Colonic mucosa (tissue), 4 donors: ENCODE measurements around the gene STRA8. TPM values are rescaled to one million over a fixed set of nuclear protein-coding genes. Genes with fewer than 3 reads are reported as not detected.

ENCODE experiments used
- DNase-seq: peaks from one replicate; pipeline ENCODE4 v3.0.0-alpha.2; 2020
- H3K27ac ChIP-seq: fragments of 200-600 bp; one replicate; pipeline ENCODE4 v1.8.0; 2021
- H3K27me3 ChIP-seq: fragments of 200-600 bp; one replicate; pipeline ENCODE4 v1.8.0; 2021
- H3K36me3 ChIP-seq: fragments of 200-600 bp; one replicate; pipeline ENCODE4 v1.8.0; 2021
- H3K4me1 ChIP-seq: fragments of 200-600 bp; one replicate; pipeline ENCODE4 v1.8.0; 2021; ENCODE audit warnings: mild to moderate bottlenecking
- H3K4me3 ChIP-seq: fragments of 200-600 bp; one replicate; pipeline ENCODE4 v1.8.0; 2021
- H3K9ac ChIP-seq, 2 donors: one replicate each; pipeline ENCODE4 v1.7.0; 2013; ENCODE audit warnings: control low read depth in 2 of 2, low read depth in 2 of 2, low read length in 2 of 2
- H3K9me3 ChIP-seq: fragments of 200-600 bp; one replicate; pipeline ENCODE4 v1.8.0; 2021
- intact Hi-C: fragments of 100-400 bp; cut with DNase I; formaldehyde crosslinking; loops from one replicate; pipeline ENCODE4 v1.14.1; 2022
- total RNA-seq, 2 donors: library from RNA; stranded (reverse); fragmentation: NEBNext Ultra II Directional in 1 of 2; extraction: Animal tissue kit (Norgen Biotek cat#: 25700) in 1 of 2; gene quantifications; one replicate each; pipeline ENCODE4 v1.2.1, GENCODE V29; 2021
- TF ChIP-seq, protein P1 (sequence below): fragments of 200-600 bp; IDR thresholded peaks from one replicate; pipeline ENCODE4 v1.8.0; 2022; ENCODE audit warnings: antibody characterized with exemption, mild to moderate bottlenecking
- donor health status: healthy.
- donor health status: DM: no; HTN: no; CAD: no.
- donor health status: DM: no; HTN: no; CAD: no.

STRA8 gene
- total RNA-seq, 2 donors from 2014 or later, result not detected

DNA sequence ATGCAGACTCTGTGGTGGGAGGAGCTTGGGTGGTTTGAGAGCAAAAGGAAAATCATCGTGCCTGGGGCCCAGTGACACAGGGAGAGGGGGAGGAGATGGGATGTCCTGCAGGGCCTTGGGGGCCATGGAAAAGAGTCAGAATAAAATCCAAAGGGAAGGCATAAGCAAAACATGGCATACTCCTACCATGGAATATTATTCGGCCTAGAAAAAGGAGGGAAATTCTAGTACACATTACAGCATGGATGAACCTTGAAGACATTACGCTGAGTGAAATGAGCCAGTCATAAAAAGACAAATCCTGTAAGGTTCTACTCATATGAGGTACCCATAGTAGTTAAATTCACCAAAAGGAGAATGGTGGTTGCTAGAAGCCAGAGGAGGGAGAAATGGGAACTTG lies 38.7 kb downstream of the STRA8 start:
- Histone ChIP-seq H3K27ac (no peak overlapping the region), H3K36me3 (no peaks in the 10 kb centered on the region), H3K9me3 (no peaks in the 10 kb centered on the region), H3K4me3 (no peak overlapping the region), H3K27me3 (no peaks in the 10 kb centered on the region), H3K4me1 (no peaks in the 10 kb centered on the region), H3K9ac (no peak overlapping the region)
- TF ChIP-seq, protein P1, sequence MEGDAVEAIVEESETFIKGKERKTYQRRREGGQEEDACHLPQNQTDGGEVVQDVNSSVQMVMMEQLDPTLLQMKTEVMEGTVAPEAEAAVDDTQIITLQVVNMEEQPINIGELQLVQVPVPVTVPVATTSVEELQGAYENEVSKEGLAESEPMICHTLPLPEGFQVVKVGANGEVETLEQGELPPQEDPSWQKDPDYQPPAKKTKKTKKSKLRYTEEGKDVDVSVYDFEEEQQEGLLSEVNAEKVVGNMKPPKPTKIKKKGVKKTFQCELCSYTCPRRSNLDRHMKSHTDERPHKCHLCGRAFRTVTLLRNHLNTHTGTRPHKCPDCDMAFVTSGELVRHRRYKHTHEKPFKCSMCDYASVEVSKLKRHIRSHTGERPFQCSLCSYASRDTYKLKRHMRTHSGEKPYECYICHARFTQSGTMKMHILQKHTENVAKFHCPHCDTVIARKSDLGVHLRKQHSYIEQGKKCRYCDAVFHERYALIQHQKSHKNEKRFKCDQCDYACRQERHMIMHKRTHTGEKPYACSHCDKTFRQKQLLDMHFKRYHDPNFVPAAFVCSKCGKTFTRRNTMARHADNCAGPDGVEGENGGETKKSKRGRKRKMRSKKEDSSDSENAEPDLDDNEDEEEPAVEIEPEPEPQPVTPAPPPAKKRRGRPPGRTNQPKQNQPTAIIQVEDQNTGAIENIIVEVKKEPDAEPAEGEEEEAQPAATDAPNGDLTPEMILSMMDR, result no peak
- intact Hi-C loops, result no loop called here
- DNase-seq, result no peak

DNA sequence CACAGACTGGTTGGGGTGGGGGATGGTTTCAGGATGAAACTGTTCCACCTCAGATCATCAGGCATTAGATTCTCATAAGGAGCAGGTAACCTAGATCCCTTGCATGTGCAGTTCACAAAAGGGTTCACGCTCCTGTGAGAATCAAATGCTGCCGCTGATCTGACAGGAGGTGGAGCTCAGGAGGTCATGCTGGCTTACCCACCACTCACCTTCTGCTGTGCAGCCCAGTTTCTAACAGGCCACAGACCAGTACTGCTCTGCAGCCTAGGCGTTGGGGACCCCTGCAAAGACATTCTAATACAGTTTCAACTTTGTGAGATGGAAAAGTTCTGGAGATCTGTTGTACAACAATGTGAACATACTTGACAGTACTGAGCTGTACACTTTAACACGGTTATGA lies 39.9 kb downstream of the STRA8 start:
- H3K4me3 ChIP-seq, result no peak overlapping the region
- intact Hi-C loops, result no loop called here
- no peak for DNase-seq
- H3K27ac ChIP-seq, result no peak overlapping the region
- TF ChIP-seq, protein P1, result no peak
- no peaks in the 10 kb centered on the region for H3K27me3 ChIP-seq
- no peaks in the 10 kb centered on the region for H3K4me1 ChIP-seq
- H3K36me3 ChIP-seq, result no peaks in the 10 kb centered on the region
- no peaks in the 10 kb centered on the region for H3K9me3 ChIP-seq
- no peak overlapping the region for H3K9ac ChIP-seq

DNA sequence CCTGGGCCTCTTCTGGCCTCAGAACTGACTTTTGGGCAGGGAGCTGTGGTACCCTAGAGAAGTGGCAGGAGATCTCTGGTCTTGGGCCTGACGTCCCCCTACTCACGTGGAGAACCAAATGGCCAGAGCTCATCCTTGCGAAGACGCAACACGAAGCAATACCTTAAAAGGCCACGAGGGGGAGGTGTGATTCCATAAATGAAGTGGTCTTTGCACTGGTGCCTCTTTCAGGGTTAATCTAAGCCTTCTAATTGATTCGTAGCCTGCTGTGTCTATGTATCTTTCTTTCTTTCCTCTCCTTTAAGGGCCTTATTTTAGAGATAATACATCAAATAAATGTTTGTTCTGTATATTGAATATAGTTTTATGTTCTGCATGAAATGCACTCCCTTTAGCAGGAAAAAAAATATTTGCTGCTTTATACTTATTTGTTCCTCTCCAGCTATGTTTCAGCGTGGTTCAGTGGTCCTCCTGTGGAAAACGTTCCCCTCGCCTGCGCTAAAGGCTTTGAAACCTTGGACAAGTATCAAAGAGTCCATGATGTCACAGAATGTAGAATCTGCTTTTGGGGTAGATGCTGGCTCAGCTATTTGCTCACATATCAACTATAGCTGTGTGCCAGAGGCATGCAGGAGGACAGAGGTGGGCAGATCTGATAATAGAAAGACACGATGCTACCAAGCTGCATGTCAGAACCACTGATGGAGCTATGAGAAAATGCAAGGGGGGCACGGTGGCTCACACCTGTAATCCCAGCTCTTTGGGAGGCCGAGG lies 41.0 kb downstream of the STRA8 start:
- Histone ChIP-seq H3K27me3 (no peaks in the 10 kb centered on the region), H3K9ac (no peak overlapping the region), H3K9me3 (no peaks in the 10 kb centered on the region), H3K36me3 (no peaks in the 10 kb centered on the region), H3K27ac (no peak overlapping the region), H3K4me1 (no peaks in the 10 kb centered on the region), H3K4me3 (no peak overlapping the region)
- DNase-seq, result peak; percentile 77
- TF ChIP-seq, protein P1, result peak; percentile 83
- intact Hi-C loops, result no loop called here

DNA sequence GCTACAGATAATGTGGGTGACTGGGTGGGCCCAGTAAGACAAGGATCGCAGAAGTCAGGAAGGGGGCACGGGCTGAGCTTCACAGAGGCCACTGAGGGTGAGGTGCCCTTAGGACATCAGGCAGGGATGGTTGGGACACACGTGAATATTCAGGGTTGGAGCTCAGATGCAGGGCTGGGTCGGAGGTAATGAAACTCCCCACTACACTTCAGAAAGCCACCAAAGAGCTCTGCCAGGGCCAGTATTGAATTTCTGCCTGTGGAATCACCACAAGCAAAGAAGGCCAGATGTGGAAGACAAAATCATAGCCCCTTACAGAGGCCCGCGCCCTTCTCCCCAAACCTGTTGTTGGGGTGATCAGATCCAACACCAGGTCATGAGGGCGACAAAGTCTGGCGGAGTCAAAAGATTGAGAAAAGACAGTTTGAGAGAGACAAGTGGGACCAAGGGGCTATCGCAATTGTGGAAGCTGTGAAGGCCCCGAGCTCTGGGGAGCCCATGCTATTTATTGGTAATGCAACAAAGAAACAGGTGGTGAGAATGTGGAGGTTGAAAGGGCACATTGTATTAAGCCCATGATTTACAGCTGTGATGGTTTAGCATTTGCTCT lies 42.4 kb downstream of the STRA8 start:
- Histone ChIP-seq H3K4me3 (no peak overlapping the region), H3K27me3 (peaks cover 4% of the 10 kb centered on the region), H3K4me1 (no peaks in the 10 kb centered on the region), H3K36me3 (no peaks in the 10 kb centered on the region), H3K9ac (no peak overlapping the region), H3K27ac (no peak overlapping the region), H3K9me3 (no peaks in the 10 kb centered on the region)
- no peak for DNase-seq
- TF ChIP-seq, protein P1, result no peak
- intact Hi-C loops, result no loop called here

DNA sequence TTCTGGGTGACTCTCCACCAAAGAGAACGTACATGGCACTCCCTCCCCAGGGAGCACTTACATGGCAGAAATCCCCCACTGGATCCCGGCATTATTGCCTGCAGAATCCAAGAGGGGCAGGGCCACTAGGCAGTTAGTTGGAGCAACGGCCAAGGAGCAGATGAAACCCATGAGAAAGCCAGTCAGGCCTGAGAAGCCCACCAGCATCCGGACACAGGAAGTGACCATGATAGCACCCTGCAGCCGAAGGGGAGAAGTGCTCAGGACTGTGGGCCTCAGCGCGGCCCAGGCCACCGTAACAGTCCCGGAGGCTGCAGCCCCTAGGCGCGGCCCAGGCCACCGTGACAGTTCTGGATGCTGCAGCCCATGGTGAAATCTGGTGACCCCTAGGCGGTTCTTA lies 43.5 kb downstream of the STRA8 start:
- Histone ChIP-seq H3K27ac (no peak overlapping the region), H3K36me3 (no peaks in the 10 kb centered on the region), H3K9me3 (no peaks in the 10 kb centered on the region), H3K4me1 (no peaks in the 10 kb centered on the region), H3K27me3 (peaks cover 4% of the 10 kb centered on the region), H3K9ac (no peak overlapping the region), H3K4me3 (no peak overlapping the region)
- TF ChIP-seq, protein P1, result no peak
- no peak for DNase-seq
- intact Hi-C loops, result no loop called here
